Kasumi-1 (cell line): ENCODE data around the gene CAMKMT.
A peak's percentile ranks its signal among the peaks of the same experiment; 100 is the strongest.
"Not testable (repeated sequence)": the region's sequence is repeated elsewhere in the genome, so short reads cannot be mapped to it uniquely, and the experiment has no call there.

Experiments
- DNase-seq, 2 experiments: peaks; one replicate each; lab custom pipeline; 2025; lab: John Stamatoyannopoulos, UW

CAMKMT gene

DNA sequence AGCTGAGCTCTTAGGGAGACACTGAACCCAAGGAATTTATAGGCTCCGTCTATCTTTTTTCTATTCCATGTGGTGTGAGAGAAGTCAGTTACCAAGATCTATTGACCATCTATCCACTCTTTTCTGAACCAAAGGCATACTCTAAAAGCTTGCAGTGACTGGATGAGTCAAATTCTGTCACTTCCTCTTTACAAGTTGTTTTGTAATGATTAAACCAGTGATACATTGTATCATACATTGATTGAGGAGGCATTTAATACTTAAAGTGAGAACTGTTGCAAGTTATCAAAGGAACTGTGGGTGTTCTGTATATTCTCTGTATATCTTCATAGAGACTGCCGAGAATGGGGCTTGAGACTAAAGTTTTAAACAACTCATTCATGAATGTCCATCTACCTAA is 188.8 kb downstream of the CAMKMT start:
- peak; percentile 34 to 35 for DNase-seq

GRCh38 chr2:44551497-44551896 is 189.8 kb downstream of the CAMKMT start:
- no peak for DNase-seq

DNA sequence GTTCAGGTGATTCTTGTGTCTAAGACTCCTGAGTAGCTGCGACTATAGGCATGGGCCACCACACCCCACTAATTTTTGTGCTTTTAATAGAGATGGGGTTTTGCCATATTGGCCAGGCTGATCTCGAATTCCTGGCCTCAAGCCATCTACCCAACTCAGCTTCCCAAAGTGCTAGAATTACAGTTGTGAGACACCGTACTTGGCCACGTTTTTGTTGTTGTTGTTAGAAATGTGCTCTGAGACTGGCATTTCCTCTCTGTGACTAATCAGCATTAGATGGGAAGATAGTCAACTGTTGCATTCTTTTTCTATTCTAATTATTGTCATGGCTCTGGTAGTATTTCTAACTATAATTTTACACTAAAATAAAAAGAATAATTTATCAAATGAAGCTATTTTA is 191.7 kb downstream of the CAMKMT start:
- DNase-seq = no peak

GRCh38 chr2:44555700-44556099 is 194.0 kb downstream of the CAMKMT start:
- no peak for DNase-seq

GRCh38 chr2:44559108-44559507 is 197.4 kb downstream of the CAMKMT start:
- no peak for DNase-seq

GRCh38 chr2:44560352-44560751 is 198.6 kb downstream of the CAMKMT start:
- no peak for DNase-seq

DNA sequence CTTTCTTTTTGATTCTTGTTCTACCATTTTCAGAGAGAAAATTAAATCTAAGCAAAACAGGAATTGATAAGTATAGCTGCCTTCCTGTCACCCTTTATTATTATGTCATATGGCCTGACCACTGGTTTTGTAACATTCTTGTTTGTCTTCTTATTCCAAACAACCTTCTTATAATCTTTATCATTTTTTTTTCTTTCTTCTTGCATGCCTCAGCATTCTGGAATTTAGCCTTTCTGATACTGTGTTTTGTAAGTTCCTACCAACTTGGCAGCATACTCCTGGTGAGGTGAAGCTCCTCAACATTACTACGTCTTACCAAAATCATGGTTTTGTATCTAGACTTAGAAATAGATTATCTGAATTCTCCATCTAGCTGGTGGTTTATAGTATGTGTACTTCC is 199.2 kb downstream of the CAMKMT start:
- no peak for DNase-seq

DNA sequence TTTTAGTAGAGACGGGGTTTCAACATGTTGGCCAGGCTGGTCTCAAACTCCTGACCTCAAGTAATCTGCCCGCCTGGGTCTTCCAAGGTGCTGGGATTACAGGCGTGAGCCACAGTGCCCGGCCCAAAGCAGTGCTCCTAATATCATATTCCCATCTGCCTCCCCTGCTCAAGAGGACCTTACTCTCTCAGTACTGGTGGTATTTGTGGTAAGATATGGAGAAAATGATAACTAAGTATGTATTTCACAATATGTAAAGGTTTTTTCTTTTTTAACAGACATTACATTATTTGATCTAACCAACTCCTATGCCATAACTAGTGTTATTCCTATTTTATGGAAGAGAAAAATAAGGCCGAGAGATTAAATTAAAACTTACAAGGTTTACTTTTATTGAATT is 201.0 kb downstream of the CAMKMT start:
- no peak for DNase-seq

GRCh38 chr2:44564752-44565151 is 203.0 kb downstream of the CAMKMT start:
- DNase-seq = no peak

GRCh38 chr2:44566059-44566458 is 204.3 kb downstream of the CAMKMT start:
- DNase-seq = no peak

DNA sequence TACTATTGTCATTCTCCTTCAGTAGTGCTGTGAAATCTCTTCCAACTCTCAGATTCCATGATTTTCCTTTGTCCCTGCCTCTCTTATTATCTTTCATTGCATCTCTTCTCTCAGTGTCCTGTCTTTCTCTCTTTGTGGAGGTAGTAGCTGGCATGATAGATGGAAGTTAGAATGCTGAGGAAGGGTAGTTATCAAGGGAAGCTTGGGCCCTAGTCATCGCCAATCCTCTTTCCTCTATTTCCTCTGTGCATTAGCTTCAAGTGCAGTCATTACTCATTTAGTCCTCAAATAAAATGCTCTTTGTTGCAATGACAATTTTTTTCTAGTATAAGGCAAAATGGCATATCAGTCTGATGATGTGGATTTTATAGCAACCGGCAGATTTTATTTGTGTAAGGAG is 207.7 kb downstream of the CAMKMT start:
- no peak for DNase-seq

GRCh38 chr2:44570271-44570670 is 208.5 kb downstream of the CAMKMT start:
- no peak for DNase-seq

DNA sequence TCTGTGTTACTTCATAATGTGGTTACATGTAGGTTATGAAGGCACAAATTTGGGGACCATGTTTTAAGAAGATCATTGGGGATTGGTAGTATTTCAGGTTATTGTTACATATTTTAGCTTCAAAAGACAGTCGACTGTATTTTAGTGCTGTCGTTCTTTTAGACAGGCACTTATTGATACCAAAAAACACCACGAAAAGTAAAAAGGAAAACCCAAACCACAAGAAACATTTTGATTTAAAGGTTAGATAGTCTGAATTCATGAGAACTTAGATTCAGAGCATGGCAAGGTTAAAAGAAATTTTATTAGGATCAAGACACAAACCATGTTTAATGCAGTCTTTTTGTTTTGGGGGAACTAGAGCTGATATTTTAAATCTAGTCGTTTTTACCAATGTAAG is 209.0 kb downstream of the CAMKMT start:
- DNase-seq = no peak

DNA sequence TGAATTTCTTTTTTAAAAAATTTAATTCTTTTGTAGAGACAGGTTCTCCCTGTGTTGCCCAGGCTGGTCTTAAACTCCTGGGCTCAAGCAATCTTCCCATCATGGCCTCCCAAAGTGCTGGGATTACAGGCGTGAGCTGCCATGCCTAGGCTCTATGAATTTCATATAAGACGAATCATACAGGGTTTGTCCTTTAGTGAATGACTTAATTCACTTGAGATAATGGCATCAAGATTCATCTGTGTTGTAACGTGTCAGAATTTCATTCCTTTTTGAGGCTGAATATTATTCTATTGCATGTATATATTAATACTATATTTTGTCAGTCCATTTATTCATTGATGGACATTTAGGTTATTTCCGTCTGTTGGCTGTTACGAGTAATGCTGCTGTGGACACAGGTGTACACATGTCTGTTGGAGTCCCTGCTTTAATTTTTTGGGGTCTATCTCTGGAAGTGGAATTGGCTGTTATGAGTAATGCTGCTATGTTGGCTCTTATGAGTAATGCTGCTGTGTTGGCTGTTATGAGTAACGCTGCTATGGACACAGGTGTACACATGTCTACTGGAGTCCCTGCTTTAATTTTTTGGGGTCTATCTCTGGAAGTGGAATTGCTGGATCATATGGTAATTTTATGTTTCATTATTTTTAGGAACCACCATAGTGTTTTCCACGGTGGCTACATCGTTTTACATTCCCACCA is 210.6 kb downstream of the CAMKMT start:
- DNase-seq = no peak

GRCh38 chr2:44573996-44574395 is 212.2 kb downstream of the CAMKMT start:
- no peak for DNase-seq

DNA sequence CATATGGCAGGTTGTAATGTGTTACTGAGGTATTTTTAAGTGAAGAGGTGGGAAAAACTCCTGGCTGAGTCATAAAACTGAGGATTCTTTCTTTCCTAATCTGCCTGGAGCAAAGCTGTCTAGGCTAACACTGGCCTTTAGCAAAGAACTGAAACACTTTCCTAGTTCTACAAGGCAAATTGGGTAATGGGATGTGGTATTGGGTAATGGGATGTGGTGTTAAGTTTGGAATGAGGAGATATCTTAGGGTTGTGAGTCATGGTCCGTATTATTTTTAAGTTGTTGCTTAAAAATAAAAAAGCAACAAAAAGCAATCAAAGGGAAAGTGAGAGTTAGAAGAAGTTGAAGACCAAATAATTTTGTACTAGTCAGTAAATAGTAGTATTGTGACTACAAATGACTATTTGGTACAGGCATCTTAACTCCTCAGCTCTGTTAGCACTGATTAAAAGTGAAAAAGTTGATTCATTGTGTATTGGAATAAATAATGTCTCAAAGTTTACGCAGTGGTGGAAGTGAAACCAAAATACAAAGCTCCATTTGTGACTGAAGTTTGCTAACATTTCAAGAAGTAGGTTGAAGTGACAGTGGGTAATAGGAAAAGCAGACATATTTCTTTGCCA is 216.8 kb downstream of the CAMKMT start:
- peak; percentile 15 to 25 for DNase-seq

DNA sequence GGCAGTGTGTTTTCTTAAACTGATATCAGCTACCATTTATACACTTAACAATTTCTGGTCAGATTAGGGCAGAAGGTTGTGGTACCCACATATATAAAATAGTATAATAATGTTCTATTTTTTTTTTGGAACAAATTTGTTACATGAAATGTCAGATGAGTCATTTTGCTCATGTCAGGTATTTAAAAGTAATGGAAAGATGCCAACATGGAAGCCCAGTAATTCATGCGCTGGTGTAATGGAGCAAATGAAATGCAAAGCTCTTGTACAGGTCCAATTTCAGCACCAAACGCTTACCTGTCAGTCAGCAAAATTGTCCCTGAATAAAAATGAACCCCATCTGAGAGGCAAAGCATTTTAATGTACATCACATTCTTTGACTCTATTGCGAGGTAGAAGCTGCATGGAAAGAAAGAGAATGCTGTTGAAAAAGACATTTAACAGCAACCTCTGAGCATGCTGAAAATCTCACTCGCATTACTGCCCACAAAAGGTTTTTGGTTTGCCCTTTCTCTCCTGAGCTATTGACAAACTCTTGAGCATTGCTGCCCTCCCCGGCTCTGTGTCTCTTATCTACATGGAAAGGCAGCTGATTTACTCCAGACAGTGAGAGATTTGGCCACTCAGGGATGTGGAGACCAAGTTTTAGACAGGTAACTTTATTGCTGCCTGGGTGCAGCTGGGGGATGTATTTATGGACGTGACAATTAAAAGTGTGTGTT is 217.5 kb downstream of the CAMKMT start:
- no peak for DNase-seq

- DNase-seq = no peak
These were observed 218.1 kb downstream of the CAMKMT start for GRCh38 chr2:44579837-44580230.

- DNase-seq = no peak
These were observed 219.2 kb downstream of the CAMKMT start for GRCh38 chr2:44580875-44581515.

DNA sequence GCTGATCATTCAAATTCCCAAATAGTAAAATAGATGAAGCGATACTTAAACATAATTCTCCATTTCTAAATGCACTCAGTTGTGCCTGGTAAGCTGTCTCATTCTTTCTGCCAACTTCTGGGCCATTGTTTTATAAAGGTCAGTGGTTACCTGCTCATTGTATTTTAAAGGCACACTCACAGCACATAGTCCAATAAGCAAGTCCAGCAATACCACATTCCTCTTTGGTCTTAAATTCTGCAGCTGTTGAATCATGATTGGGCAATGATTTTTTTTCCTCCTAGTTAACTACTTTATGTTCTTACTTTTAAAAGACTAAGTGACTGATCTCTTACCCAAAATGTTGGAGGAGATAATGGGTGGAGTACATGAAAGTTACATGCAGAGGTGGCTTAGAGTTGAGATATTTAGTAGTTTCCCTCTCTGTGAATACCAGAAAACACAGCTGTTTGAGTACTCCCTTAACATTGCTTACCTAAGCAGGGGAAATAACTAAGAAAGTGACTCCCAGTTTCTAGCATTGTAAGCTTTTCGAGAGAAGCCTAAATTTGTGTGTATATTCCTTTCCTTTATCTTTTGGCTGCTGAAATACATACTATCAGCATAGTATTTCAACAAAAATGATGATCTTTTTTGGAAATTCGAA is 220.7 kb downstream of the CAMKMT start:
- DNase-seq = no peak

DNA sequence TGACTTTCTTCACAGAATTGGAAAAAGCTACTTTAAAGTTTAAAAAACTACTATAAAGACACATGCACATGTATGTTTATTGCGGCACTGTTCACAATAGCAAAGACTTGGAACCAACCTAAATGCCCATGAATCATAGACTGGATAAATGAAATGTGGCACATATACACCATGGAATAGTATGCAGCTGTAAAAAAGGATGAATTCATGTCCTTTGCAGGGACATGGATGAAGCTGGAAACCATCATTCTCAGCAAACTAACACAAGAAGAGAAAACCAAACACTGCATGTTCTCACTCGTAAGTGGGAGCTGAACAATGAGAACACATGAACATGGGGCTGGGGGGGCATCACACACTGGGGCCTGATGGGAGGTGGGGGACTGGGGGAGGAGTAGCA is 233.9 kb downstream of the CAMKMT start:
- DNase-seq = not testable (repeated sequence)
